ENCODE results near the gene VAV2. TPM values are rescaled to one million over a fixed set of nuclear protein-coding genes. Genes with fewer than 3 reads are reported as not detected.

Gene VAV2
- total and polyA plus RNA-seq, 9 of the 15 experiments (the other 6 are each of a cell fraction or from before 2014, with no cell fraction given), result 0.01 to 2.7 (median 1.0) TPM; not detected in 1

DNA sequence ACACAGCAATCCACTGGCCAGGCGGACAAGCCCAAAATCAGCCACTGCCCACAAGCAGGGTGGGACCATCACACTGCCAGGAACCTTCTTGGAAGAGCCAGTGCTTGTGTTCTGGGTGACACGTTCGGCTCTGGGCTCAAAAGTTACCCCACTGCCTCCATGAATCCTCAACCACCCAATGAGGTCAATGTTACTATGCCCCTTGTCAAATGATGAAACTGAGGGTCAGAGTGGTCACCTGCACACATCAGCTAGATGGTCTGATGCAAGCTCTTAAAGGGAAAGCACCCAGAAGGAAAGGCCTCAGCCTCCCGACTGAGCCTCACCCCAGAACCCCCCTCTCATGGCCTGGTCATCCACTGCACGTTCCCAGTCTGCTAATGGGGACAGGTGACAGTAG, 114.8 kb downstream of the VAV2 start (continued):
- TF ChIP-seq DMBX1 (CRISPR knock-in tag; IDR thresholded peaks at IDR 0.05; ENCODE audit: borderline replicate concordance) (no peak), PTBP1 (IDR thresholded peaks at IDR 0.05; ENCODE audit: low read depth, low read length) (no peak), NFXL1 (CRISPR knock-in tag; IDR thresholded peaks at IDR 0.05) (no peak), RBM34 (IDR thresholded peaks at IDR 0.05; ENCODE audit: borderline replicate concordance, insufficient read depth, low read length) (no peak), RBM15 (IDR thresholded peaks at IDR 0.05; ENCODE audit: insufficient read depth, low read length) (no peak), NUFIP1 (IDR thresholded peaks at IDR 0.05; ENCODE audit: partially characterized antibody) (no peak), ZNF175 (CRISPR knock-in tag; IDR thresholded peaks at IDR 0.05; ENCODE audit: low read depth) (no peak)
- TF ChIP-seq, protein P1, sequence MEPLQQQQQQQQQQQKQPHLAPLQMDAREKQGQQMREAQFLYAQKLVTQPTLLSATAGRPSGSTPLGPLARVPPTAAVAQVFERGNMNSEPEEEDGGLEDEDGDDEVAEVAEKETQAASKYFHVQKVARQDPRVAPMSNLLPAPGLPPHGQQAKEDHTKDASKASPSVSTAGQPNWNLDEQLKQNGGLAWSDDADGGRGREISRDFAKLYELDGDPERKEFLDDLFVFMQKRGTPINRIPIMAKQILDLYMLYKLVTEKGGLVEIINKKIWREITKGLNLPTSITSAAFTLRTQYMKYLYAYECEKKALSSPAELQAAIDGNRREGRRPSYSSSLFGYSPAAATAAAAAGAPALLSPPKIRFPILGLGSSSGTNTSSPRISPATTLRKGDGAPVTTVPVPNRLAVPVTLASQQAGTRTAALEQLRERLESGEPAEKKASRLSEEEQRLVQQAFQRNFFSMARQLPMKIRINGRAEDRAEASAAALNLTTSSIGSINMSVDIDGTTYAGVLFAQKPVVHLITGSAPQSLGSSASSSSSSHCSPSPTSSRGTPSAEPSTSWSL (CRISPR knock-in tag; IDR thresholded peaks at IDR 0.05; ENCODE audit: borderline replicate concordance), result no peak
- TF ChIP-seq, protein P2, sequence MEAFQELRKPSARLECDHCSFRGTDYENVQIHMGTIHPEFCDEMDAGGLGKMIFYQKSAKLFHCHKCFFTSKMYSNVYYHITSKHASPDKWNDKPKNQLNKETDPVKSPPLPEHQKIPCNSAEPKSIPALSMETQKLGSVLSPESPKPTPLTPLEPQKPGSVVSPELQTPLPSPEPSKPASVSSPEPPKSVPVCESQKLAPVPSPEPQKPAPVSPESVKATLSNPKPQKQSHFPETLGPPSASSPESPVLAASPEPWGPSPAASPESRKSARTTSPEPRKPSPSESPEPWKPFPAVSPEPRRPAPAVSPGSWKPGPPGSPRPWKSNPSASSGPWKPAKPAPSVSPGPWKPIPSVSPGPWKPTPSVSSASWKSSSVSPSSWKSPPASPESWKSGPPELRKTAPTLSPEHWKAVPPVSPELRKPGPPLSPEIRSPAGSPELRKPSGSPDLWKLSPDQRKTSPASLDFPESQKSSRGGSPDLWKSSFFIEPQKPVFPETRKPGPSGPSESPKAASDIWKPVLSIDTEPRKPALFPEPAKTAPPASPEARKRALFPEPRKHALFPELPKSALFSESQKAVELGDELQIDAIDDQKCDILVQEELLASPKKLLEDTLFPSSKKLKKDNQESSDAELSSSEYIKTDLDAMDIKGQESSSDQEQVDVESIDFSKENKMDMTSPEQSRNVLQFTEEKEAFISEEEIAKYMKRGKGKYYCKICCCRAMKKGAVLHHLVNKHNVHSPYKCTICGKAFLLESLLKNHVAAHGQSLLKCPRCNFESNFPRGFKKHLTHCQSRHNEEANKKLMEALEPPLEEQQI (IDR thresholded peaks at IDR 0.05), result no peak
- TF ChIP-seq, protein P3, sequence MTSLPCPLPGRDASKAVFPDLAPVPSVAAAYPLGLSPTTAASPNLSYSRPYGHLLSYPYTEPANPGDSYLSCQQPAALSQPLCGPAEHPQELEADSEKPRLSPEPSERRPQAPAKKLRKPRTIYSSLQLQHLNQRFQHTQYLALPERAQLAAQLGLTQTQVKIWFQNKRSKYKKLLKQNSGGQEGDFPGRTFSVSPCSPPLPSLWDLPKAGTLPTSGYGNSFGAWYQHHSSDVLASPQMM (CRISPR knock-in tag; IDR thresholded peaks at IDR 0.05), result no peak
- TF ChIP-seq, protein P4, sequence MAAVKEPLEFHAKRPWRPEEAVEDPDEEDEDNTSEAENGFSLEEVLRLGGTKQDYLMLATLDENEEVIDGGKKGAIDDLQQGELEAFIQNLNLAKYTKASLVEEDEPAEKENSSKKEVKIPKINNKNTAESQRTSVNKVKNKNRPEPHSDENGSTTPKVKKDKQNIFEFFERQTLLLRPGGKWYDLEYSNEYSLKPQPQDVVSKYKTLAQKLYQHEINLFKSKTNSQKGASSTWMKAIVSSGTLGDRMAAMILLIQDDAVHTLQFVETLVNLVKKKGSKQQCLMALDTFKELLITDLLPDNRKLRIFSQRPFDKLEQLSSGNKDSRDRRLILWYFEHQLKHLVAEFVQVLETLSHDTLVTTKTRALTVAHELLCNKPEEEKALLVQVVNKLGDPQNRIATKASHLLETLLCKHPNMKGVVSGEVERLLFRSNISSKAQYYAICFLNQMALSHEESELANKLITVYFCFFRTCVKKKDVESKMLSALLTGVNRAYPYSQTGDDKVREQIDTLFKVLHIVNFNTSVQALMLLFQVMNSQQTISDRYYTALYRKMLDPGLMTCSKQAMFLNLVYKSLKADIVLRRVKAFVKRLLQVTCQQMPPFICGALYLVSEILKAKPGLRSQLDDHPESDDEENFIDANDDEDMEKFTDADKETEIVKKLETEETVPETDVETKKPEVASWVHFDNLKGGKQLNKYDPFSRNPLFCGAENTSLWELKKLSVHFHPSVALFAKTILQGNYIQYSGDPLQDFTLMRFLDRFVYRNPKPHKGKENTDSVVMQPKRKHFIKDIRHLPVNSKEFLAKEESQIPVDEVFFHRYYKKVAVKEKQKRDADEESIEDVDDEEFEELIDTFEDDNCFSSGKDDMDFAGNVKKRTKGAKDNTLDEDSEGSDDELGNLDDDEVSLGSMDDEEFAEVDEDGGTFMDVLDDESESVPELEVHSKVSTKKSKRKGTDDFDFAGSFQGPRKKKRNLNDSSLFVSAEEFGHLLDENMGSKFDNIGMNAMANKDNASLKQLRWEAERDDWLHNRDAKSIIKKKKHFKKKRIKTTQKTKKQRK (IDR thresholded peaks at IDR 0.05; ENCODE audit: borderline replicate concordance, low read depth, low read length), result no peak

Measured in K562 (cell line).